Skeletal muscle tissue (tissue), 4 donors: Measurements from ENCODE around the gene SEMA4C. TPM values are rescaled to one million over a fixed set of nuclear protein-coding genes. Genes with fewer than 3 reads are reported as not detected.

Experiments
- H3K27ac ChIP-seq: one replicate; pipeline ENCODE4 v1.7.0; 2013; ENCODE audit warnings: mild to moderate bottlenecking, low read depth, low read length, inconsistent platforms
- H3K27me3 ChIP-seq, 3 donors: one replicate each; pipeline ENCODE4 v1.7.0; 2013; ENCODE audit warnings: low read length in 3 of 3; ENCODE audit not compliant: control insufficient read depth in 3 of 3, insufficient read depth in 3 of 3
- H3K36me3 ChIP-seq, 3 donors: one replicate each; pipeline ENCODE4 v1.7.0; 2013; ENCODE audit warnings: low read length in 3 of 3; ENCODE audit not compliant: control insufficient read depth in 3 of 3, insufficient read depth in 3 of 3
- H3K4me1 ChIP-seq, 3 donors: one replicate each; pipeline ENCODE4 v1.7.0; 2013; ENCODE audit warnings: low read length in 3 of 3, mild to moderate bottlenecking in 3 of 3; ENCODE audit not compliant: control insufficient read depth in 3 of 3, insufficient read depth in 3 of 3
- H3K4me3 ChIP-seq, 3 donors: one replicate each; pipeline ENCODE4 v1.7.0; 2013; ENCODE audit warnings: low read length in 3 of 3
- H3K9ac ChIP-seq, 3 donors: one replicate each; pipeline ENCODE4 v1.7.0; 2013; ENCODE audit warnings: low read length in 3 of 3, mild to moderate bottlenecking in 3 of 3, moderate library complexity in 2 of 3, low read depth in 1 of 3
- H3K9me3 ChIP-seq, 3 donors: one replicate each; pipeline ENCODE4 v1.7.0; 2013; ENCODE audit warnings: low read length in 3 of 3; ENCODE audit not compliant: control insufficient read depth in 3 of 3
- total RNA-seq: library from RNA; depleted of rRNA; stranded (reverse); fragments of >200 nt; gene quantifications from one replicate; pipeline ENCODE4 v1.2.3, GENCODE V29; 2014
- donor health status: Osteomylitis.

The SEMA4C gene
- total RNA-seq, 1 donor from 2014 or later = 29.7 TPM

GRCh38 chr2:96882230-96882629, 12.3 kb upstream of the SEMA4C start:
- Histone ChIP-seq H3K9me3 (no peaks in the 10 kb centered on the region), H3K4me1 (peaks cover 2 to 11% (median 6%) of the 10 kb centered on the region in 3 donors), H3K27ac (no peak overlapping the region), H3K27me3 (peaks cover 0 to 2% (median 0%) of the 10 kb centered on the region in 3 donors), H3K36me3 (no peaks in the 10 kb centered on the region), H3K9ac (peak overlapping the region in 1 of 3 donors; percentile 25), H3K4me3 (no peak overlapping the region)

GRCh38 chr2:96881349-96882195, 11.7 kb upstream of the SEMA4C start:
- H3K27ac ChIP-seq = no peak overlapping the region
- no peak overlapping the region for H3K4me3 ChIP-seq
- no peak overlapping the region for H3K9ac ChIP-seq
- peaks cover 0 to 2% (median 0%) of the 10 kb centered on the region in 3 donors for H3K27me3 ChIP-seq
- peaks cover 0 to 8% (median 4%) of the 10 kb centered on the region in 3 donors for H3K4me1 ChIP-seq
- no peaks in the 10 kb centered on the region for H3K36me3 ChIP-seq
- no peaks in the 10 kb centered on the region for H3K9me3 ChIP-seq

GRCh38 chr2:96880891-96881273, 11.0 kb upstream of the SEMA4C start:
- Histone ChIP-seq H3K4me1 (peaks cover 0 to 8% (median 4%) of the 10 kb centered on the region in 3 donors), H3K36me3 (no peaks in the 10 kb centered on the region), H3K9me3 (no peaks in the 10 kb centered on the region), H3K4me3 (no peak overlapping the region), H3K9ac (no peak overlapping the region), H3K27me3 (peaks cover 0 to 2% (median 0%) of the 10 kb centered on the region in 3 donors), H3K27ac (no peak overlapping the region)

- Histone ChIP-seq H3K9ac (no peak overlapping the region), H3K4me1 (peaks cover 3 to 10% (median 9%) of the 10 kb centered on the region in 3 donors), H3K9me3 (no peaks in the 10 kb centered on the region), H3K27ac (no peak overlapping the region), H3K4me3 (no peak overlapping the region), H3K36me3 (no peaks in the 10 kb centered on the region), H3K27me3 (peaks cover 0 to 2% (median 0%) of the 10 kb centered on the region in 3 donors)
These were observed 9.7 kb upstream of the SEMA4C start for GRCh38 chr2:96879545-96880040.

DNA sequence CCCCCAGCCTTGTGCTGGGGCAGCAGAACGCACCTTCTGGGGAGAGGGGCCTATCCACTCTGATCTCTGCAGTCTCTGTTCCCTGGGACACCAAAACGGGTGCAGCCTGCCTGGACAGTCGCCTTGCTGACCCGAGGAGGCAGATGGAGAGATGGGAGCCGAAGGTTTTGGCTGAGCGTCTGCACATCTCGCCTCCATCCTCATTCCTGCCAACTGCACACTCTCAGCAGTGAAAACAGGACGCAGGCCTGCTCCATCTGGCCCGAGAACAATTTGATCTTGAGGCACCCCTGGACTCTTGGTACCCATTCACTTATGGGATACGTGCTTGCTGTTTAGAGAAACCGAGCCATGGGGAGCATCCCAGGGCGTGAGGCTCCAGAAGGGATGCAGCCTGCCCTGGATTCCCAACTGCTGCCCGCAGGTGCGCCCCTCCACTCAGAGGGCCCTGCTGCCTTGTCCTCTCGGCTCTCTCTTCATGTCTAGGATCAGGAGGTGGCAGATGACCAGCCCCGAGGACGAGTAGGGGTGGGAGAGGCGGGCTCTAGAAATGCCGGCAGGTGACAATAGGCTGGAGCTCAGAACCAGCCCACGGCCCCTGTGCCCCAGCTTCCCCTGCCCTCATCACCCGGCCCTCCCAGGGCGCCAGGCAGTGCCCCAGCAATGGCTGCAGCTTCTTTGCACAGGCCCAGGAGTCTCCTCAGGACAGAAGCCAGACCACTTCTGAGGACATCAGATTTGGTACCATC, 9.1 kb upstream of the SEMA4C start:
- H3K27me3 ChIP-seq = peaks cover 0 to 2% (median 0%) of the 10 kb centered on the region in 3 donors
- H3K4me1 ChIP-seq = peaks cover 10 to 17% (median 15%) of the 10 kb centered on the region in 3 donors
- H3K9me3 ChIP-seq = no peaks in the 10 kb centered on the region
- H3K27ac ChIP-seq = no peak overlapping the region
- H3K9ac ChIP-seq = no peak overlapping the region
- no peaks in the 10 kb centered on the region for H3K36me3 ChIP-seq
- H3K4me3 ChIP-seq = no peak overlapping the region

- Histone ChIP-seq H3K36me3 (no peaks in the 10 kb centered on the region), H3K9ac (no peak overlapping the region), H3K27ac (no peak overlapping the region), H3K4me3 (no peak overlapping the region), H3K9me3 (no peaks in the 10 kb centered on the region), H3K4me1 (peaks cover 15 to 24% (median 22%) of the 10 kb centered on the region in 3 donors), H3K27me3 (peaks cover 0 to 2% (median 0%) of the 10 kb centered on the region in 3 donors)
These were observed 8.3 kb upstream of the SEMA4C start for GRCh38 chr2:96878171-96878570.

- Histone ChIP-seq H3K36me3 (no peaks in the 10 kb centered on the region), H3K4me1 (peaks cover 18 to 26% (median 25%) of the 10 kb centered on the region in 3 donors), H3K4me3 (no peak overlapping the region), H3K27ac (no peak overlapping the region), H3K9ac (no peak overlapping the region), H3K9me3 (no peaks in the 10 kb centered on the region), H3K27me3 (peaks cover 0 to 2% (median 0%) of the 10 kb centered on the region in 3 donors)
These were observed 7.8 kb upstream of the SEMA4C start for GRCh38 chr2:96877631-96878092.

GRCh38 chr2:96877042-96877451, 7.2 kb upstream of the SEMA4C start:
- Histone ChIP-seq H3K4me3 (no peak overlapping the region), H3K36me3 (no peaks in the 10 kb centered on the region), H3K27ac (no peak overlapping the region), H3K9me3 (no peaks in the 10 kb centered on the region), H3K4me1 (peaks cover 18 to 23% (median 22%) of the 10 kb centered on the region in 3 donors), H3K9ac (no peak overlapping the region), H3K27me3 (no peaks in the 10 kb centered on the region)

DNA sequence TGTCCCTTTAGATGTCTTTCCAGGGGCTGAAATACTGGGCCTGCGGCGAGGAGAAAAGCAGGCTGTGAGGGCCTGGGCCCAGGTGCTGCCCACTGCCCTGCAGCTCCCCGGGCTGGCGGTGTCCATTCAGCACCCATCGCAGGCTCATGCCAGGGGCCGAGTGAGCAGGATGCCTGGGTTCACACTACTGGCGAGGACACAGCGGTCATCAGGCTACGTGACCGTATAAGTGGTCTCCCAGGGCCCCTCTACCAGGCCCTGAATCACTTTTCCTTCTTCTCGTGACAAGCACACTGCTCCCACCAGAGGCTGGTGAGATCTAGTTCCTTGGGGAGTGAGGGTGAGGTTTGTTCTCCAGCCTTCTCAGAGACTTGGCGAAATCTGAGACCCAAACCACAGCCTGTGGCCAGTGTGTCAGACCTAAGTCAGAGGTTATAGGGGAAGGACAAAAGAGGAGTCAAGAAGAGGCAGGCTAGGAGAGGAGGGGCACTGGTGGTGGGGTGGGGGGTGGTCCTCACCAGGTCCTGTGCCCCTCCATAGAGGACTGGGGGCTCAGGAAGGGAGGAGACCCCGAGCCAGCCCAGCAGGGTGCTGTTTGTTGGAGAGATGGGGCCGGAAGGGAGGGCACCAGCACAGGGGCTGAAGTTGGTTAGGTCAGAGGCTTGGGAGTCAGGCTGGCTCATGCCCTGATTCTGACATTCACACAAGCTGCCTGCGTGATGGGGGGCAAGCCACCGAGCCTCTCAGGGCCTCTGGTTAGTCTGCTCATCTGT, 6.6 kb upstream of the SEMA4C start:
- Histone ChIP-seq H3K4me3 (no peak overlapping the region), H3K36me3 (no peaks in the 10 kb centered on the region), H3K27ac (no peak overlapping the region), H3K9ac (no peak overlapping the region), H3K27me3 (no peaks in the 10 kb centered on the region), H3K9me3 (no peaks in the 10 kb centered on the region), H3K4me1 (peaks cover 18 to 23% (median 22%) of the 10 kb centered on the region in 3 donors)
